K562 (cell line): ENCODE results near the gene PRSS8. TPM values are rescaled to one million over a fixed set of nuclear protein-coding genes. Genes with fewer than 3 reads are reported as not detected.
A peak's percentile ranks its signal among the peaks of the same experiment; 100 is the strongest.

Source experiments
- ATAC-seq: fragments of 200-7000 bp; cut with Tn5 transposase; 3 replicates; pipeline ENCODE4 v1.9.1; 2020; ENCODE audit warnings: moderate library complexity
- BruUV-seq: library from RNA; stranded (reverse); fragments of 400-500 nt; replicated peaks from 2 replicates; lab custom pipeline; 2021; lab: Mats Ljungman, UMichigan
- CTCF ChIA-PET: fragments of 300-600 bp; formaldehyde crosslinking; extraction: SDS; loops from one replicate; lab custom pipeline; 2021; ENCODE audit warnings: low intra/inter-chr PET ratio; lab: Yijun Ruan, JAX
- POLR2A ChIA-PET: fragments of 300-600, 350-650 bp; sonication (Branson Sonifier 250); formaldehyde crosslinking; extraction: SDS; loops from one replicate; lab custom pipeline; 2021; ENCODE audit warnings: antibody characterized with exemption, inconsistent platforms; lab: Yijun Ruan, JAX
- DNase-seq, 4 experiments: peaks; one replicate each; pipeline versions ENCODE4 v3.0.0 to v3.0.0-alpha.2; 2011 to 2018; ENCODE audit warnings: low spot score in 3 of 4, mixed read lengths in 3 of 4; ENCODE audit errors: extremely low read depth in 1 of 4
- FAIRE-seq: peaks from 2 replicates; lab custom pipeline; 2011; peaks lifted over from hg19 to GRCh38; lab: Jason Lieb, UNC
- H2AFZ ChIP-seq: 2 replicates; pipeline ENCODE4 v1.6.0; 2011; ENCODE audit warnings: low read depth, low read length, control low read depth, inconsistent platforms
- H3K27ac ChIP-seq: fragments of 200-600 bp; 3 replicates; pipeline ENCODE4 v1.8.0; 2011; ENCODE audit warnings: low read depth, mild to moderate bottlenecking, control low read depth, inconsistent platforms, low read length, moderate library complexity, mixed read lengths; ENCODE audit errors: extremely low read depth
- H3K27me3 ChIP-seq, 2 experiments: fragments of 300-600 bp in 1 of 2; 2 replicates in 1 of 2; 3 replicates in 1 of 2; pipeline versions ENCODE4 v1.6.0 to v1.8.0; 2011; ENCODE audit warnings: inconsistent platforms in 2 of 2, low read length in 2 of 2, mild to moderate bottlenecking in 1 of 2, mixed read lengths in 1 of 2, moderate library complexity in 1 of 2; ENCODE audit not compliant: control insufficient read depth in 2 of 2, insufficient read depth in 2 of 2
- H3K36me3 ChIP-seq: fragments of 300-600 bp; 3 replicates; pipeline ENCODE4 v1.8.0; 2011; ENCODE audit warnings: mild to moderate bottlenecking, low read length, inconsistent platforms; ENCODE audit not compliant: control insufficient read depth, insufficient read depth
- H3K4me1 ChIP-seq, 2 experiments: fragments of 200-600 bp in 1 of 2; replicated peaks in 1 of 2; 2 replicates in 1 of 2; 3 replicates in 1 of 2; pipeline versions ENCODE4 v1.5.1 to v1.8.0; 2011; ENCODE audit warnings: inconsistent platforms in 2 of 2, low read length in 2 of 2, mild to moderate bottlenecking in 1 of 2, mixed read lengths in 1 of 2, moderate library complexity in 1 of 2; ENCODE audit not compliant: control insufficient read depth in 2 of 2, insufficient read depth in 2 of 2
- H3K4me2 ChIP-seq: 2 replicates; pipeline ENCODE4 v1.6.1; 2011; ENCODE audit warnings: low read length, control low read depth, inconsistent platforms, mixed read lengths; ENCODE audit not compliant: insufficient read depth
- H3K4me3 ChIP-seq: fragments of 200-600 bp; sonication (generic), shearing (Covaris generic); 2 replicates; pipeline ENCODE4 v1.5.1; 2016; ENCODE audit warnings: control low read depth, inconsistent platforms
- H3K79me2 ChIP-seq: fragments of 200-600 bp; 3 replicates; pipeline ENCODE4 v1.8.0; 2011; ENCODE audit warnings: low read length, inconsistent platforms; ENCODE audit not compliant: control insufficient read depth, insufficient read depth
- H3K9ac ChIP-seq, 2 experiments: 2 replicates each; pipeline versions ENCODE4 v1.6.0 to v1.6.1; 2011; ENCODE audit warnings: low read depth in 2 of 2, low read length in 2 of 2, control low read depth in 1 of 2, inconsistent platforms in 1 of 2, mild to moderate bottlenecking in 1 of 2, mixed read lengths in 1 of 2; ENCODE audit not compliant: insufficient read depth in 1 of 2
- H3K9me1 ChIP-seq: one replicate; pipeline ENCODE4 v1.6.0; 2011; ENCODE audit warnings: inconsistent platforms, mild to moderate bottlenecking, low read length, moderate library complexity; ENCODE audit not compliant: control insufficient read depth, insufficient read depth
- H3K9me3 ChIP-seq: replicated peaks from 2 replicates; pipeline ENCODE4 v1.5.1; 2011; ENCODE audit warnings: low read depth, low read length, inconsistent platforms; ENCODE audit not compliant: control insufficient read depth, insufficient read depth
- H4K20me1 ChIP-seq: replicated peaks from 2 replicates; pipeline ENCODE4 v1.6.1; 2011; ENCODE audit warnings: low read length, inconsistent platforms, mixed read lengths; ENCODE audit not compliant: control insufficient read depth, insufficient read depth
- BRCA1 ChIP-seq, 2 experiments: fragments of 450-650 bp in 1 of 2; sonication (generic) in 1 of 2; formaldehyde crosslinking in 1 of 2; IDR thresholded peaks; 2 replicates each; pipeline versions ENCODE4 v1.5.0 to v1.6.1; 2017 to 2020; ENCODE audit warnings: mild to moderate bottlenecking in 1 of 2, missing genetic modification reagents in 1 of 2
- BRD9 ChIP-seq: fragments of 450-650 bp; IDR thresholded peaks from 2 replicates; pipeline ENCODE4 v1.6.1; 2018; ENCODE audit warnings: low read depth; ENCODE audit not compliant: partially characterized antibody
- CBX1 ChIP-seq: sonication (generic); IDR thresholded peaks from 2 replicates; pipeline ENCODE4 v1.6.1; 2016; ENCODE audit warnings: antibody characterized with exemption, low read depth, mild to moderate bottlenecking
- CGGBP1 ChIP-seq: fragments of 250-450 bp; sonication (Bioruptor Pico); IDR thresholded peaks from 2 replicates; pipeline ENCODE4 v1.9.0; 2021; ENCODE audit warnings: mild to moderate bottlenecking
- E2F6 ChIP-seq, 2 experiments: IDR thresholded peaks; 2 replicates each; pipeline ENCODE4 v1.6.1; 2011; ENCODE audit warnings: borderline replicate concordance in 1 of 2, control low read depth in 1 of 2, low read depth in 1 of 2, low read length in 1 of 2, mild to moderate bottlenecking in 1 of 2, mixed read lengths in 1 of 2, moderate library complexity in 1 of 2; ENCODE audit not compliant: insufficient read depth in 1 of 2, insufficient read length in 1 of 2, poor library complexity in 1 of 2, severe bottlenecking in 1 of 2; ENCODE audit errors: extremely low read depth in 1 of 2
- EP400 ChIP-seq: fragments of 450-650 bp; IDR thresholded peaks from 2 replicates; pipeline ENCODE4 v1.6.1; 2017; ENCODE audit warnings: antibody characterized with exemption, mild to moderate bottlenecking, moderate library complexity
- GATAD2A ChIP-seq: fragments of 450-650 bp; IDR thresholded peaks from 2 replicates; pipeline ENCODE4 v1.6.1; 2017
- L3MBTL2 ChIP-seq: fragments of 450-650 bp; IDR thresholded peaks from 2 replicates; pipeline ENCODE4 v1.6.1; 2016; ENCODE audit warnings: mild to moderate bottlenecking, moderate library complexity
- MAFG ChIP-seq: fragments of 450-650 bp; conservative IDR thresholded peaks from 2 replicates; pipeline ENCODE4 v1.6.1; 2016; ENCODE audit warnings: missing genetic modification characterization, missing compliant biosample characterization
- MYC ChIP-seq, 2 experiments: fragments of 250-450 bp in 1 of 2; sonication (Bioruptor Pico) in 1 of 2; IDR thresholded peaks; 2 replicates each; pipeline versions ENCODE4 v1.5.1 to v1.6.1; 2012 to 2021; ENCODE audit warnings: low read depth in 2 of 2, borderline replicate concordance in 1 of 2, improper control_type of control experiment in 1 of 2, low read length in 1 of 2, mild to moderate bottlenecking in 1 of 2, moderate library complexity in 1 of 2
- PML ChIP-seq: IDR thresholded peaks from 2 replicates; pipeline ENCODE4 v1.6.1; 2012; ENCODE audit warnings: low read length, inconsistent platforms
- RBM22 ChIP-seq: fragments of 200-400 bp; formaldehyde crosslinking; IDR thresholded peaks from 2 replicates; pipeline ENCODE4 v1.6.1; 2018; ENCODE audit warnings: low read length, low read depth; ENCODE audit not compliant: poor library complexity, severe bottlenecking
- RCOR1 ChIP-seq, 2 experiments: IDR thresholded peaks; 2 replicates each; pipeline ENCODE4 v1.6.1; 2012; ENCODE audit warnings: low read depth in 2 of 2, low read length in 2 of 2, borderline replicate concordance in 1 of 2, improper control_type of control experiment in 1 of 2
- SPI1 ChIP-seq: IDR thresholded peaks from 2 replicates; pipeline ENCODE4 v1.6.1; 2011; ENCODE audit warnings: low read depth, low read length, control low read depth, borderline replicate concordance
- STAT5B ChIP-seq: fragments of 250-450 bp; sonication (Bioruptor Pico); IDR thresholded peaks from 2 replicates; pipeline ENCODE4 v1.8.0; 2021; ENCODE audit warnings: mild to moderate bottlenecking, inconsistent platforms
- ZFP36 ChIP-seq: fragments of 150-350 bp; IDR thresholded peaks from 2 replicates; pipeline ENCODE4 v1.6.1; 2018; ENCODE audit warnings: low read length, low read depth; ENCODE audit not compliant: partially characterized antibody
- ZNF174 ChIP-seq: fragments of 250-450 bp; sonication (Bioruptor Pico); IDR thresholded peaks from 2 replicates; pipeline ENCODE4 v1.4.0; 2020; ENCODE audit warnings: mild to moderate bottlenecking
- ZNF518B ChIP-seq: fragments of 250-450 bp; sonication (Bioruptor Pico); IDR thresholded peaks from 2 replicates; pipeline ENCODE4 v1.5.0; 2021; ENCODE audit warnings: mild to moderate bottlenecking, moderate library complexity
- WGBS: fragments of 100-300 bp; shearing (Covaris generic); methylation state at CpG from one replicate; pipeline ENCODE4 v1.1.6; 2016; ENCODE audit warnings: low coverage, mixed read lengths; ENCODE audit not compliant: insufficient coverage; ENCODE audit errors: missing lambda C conversion rate; 5-methylcytosine and 5-hydroxymethylcytosine counted together
- in situ Hi-C: fragments of 300-500 bp; cut with MboI; formaldehyde crosslinking; loops from 4 replicates; pipeline ENCODE4 v1.15.0; 2018; ENCODE audit warnings: inconsistent platforms, mixed read lengths
- intact Hi-C: fragments of 100-400 bp; cut with micrococcal nuclease; formaldehyde crosslinking; loops from 2 replicates; pipeline ENCODE4 v1.14.2; 2022
- polyA plus RNA-seq, 8 experiments: library from polyadenylated mRNA; depleted of rRNA in 4 of 8; stranded (reverse) in 5 of 8; unstranded in 3 of 8; fragments of >200 nt; fragmentation: Nextera tagmentation in 2 of 8; fragmentation: Illumina TruSeq in 1 of 8; extraction: Ambion mirVana in 2 of 8; extraction: Trizol in 1 of 8; gene quantifications; 2 replicates each; pipeline versions ENCODE4 v1.2.1 to v1.2.3, GENCODE V29; 2011 to 2014; ENCODE audit warnings: inconsistent platforms in 1 of 8, missing spikeins in 1 of 8
- total RNA-seq, 7 experiments: library from RNA; depleted of rRNA in 6 of 7; stranded (reverse); fragments of >200 nt in 6 of 7; fragmentation: Illumina TruSeq in 2 of 7; extraction: Trizol in 2 of 7; gene quantifications; 2 replicates each; pipeline versions ENCODE4 v1.2.1 to v1.2.3, GENCODE V29; 2011 to 2021; ENCODE audit warnings: low replicate concordance in 1 of 7

Gene PRSS8
- total and polyA plus RNA-seq, 9 of the 15 experiments (the other 6 are each of a cell fraction or from before 2014, with no cell fraction given), result 0.25 to 3.9 (median 1.3) TPM; not detected in 1

GRCh38 chr16:31157136-31157535 lies 21.6 kb upstream of the PRSS8 start:
- BruUV-seq, result no TSS peak
- Histone ChIP-seq H4K20me1 (no peaks in the 10 kb centered on the region), H3K36me3 (no peaks in the 10 kb centered on the region), H3K9me3 (no peaks in the 10 kb centered on the region), H3K4me3 (no peak overlapping the region), H3K4me1 (peaks cover 0 to 7% of the 10 kb centered on the region in 2 experiments; a peak in 3 of 5 replicates), H3K27ac (no peak overlapping the region), H3K27me3 (no peaks in the 10 kb centered on the region), H3K9me1 (no peaks in the 10 kb centered on the region), H3K9ac (peak overlapping the region; percentile 8 to 46; a peak in 2 of 4 replicates), H3K79me2 (no peaks in the 10 kb centered on the region), H2AFZ (peak overlapping the region; percentile 60), H3K4me2 (peak overlapping the region; percentile 51; the same call in 1 of the 2 replicates)
- DNase-seq, result peak in 2 of 4 experiments; percentile 42 to 64
- 7% methylated on average over 8 of the region's 8 CpGs for WGBS
- peak; percentile 86 for FAIRE-seq
- POLR2A ChIA-PET, result interaction anchor here (0.9 to 3.6 kb wide), 6 partner anchors 14 to 134 kb away, joined by 3 to 37 read pairs (median 4); partner anchors contain the start of gene FUS
- intact Hi-C loops, result no loop called here
- in situ Hi-C loops, result no loop called here
- peak; percentile 93 for ATAC-seq
- CTCF ChIA-PET, result interaction anchor here (1.0 kb wide), 1 partner anchor 204 kb away, joined by 5 read pairs; no protein-coding TSS in a partner anchor
- TF ChIP-seq ZNF518B (no peak), PML (no peak), E2F6 (IDR thresholded peaks at IDR 0.05; ENCODE audit: borderline replicate concordance in 1 of 2, extremely low read depth in 1 of 2, insufficient read depth in 1 of 2, insufficient read length in 1 of 2, low read depth in 1 of 2, low read length in 1 of 2, poor library complexity in 1 of 2, severe bottlenecking in 1 of 2) (peak; percentile 56 to 85), EP400 (no peak), RCOR1 (IDR thresholded peaks at IDR 0.05; ENCODE audit: borderline replicate concordance in 1 of 2, low read depth in 2 of 2, low read length in 2 of 2) (no peak), SPI1 (peak; percentile 99), MYC (IDR thresholded peaks at IDR 0.05; ENCODE audit: low read depth, low read length) (peak; percentile 49; the same call in 1 of the 2 replicates), MYC (CRISPR knock-in tag; IDR thresholded peaks at IDR 0.05; ENCODE audit: borderline replicate concordance, low read depth) (no peak), ZNF174 (CRISPR knock-in tag) (no peak), BRD9 (peak; percentile 40), BRCA1 (IDR thresholded peaks at IDR 0.05) (no peak), BRCA1 (CRISPR knock-in tag; IDR thresholded peaks at IDR 0.05) (no peak), CBX1 (no peak), L3MBTL2 (peak; percentile 97), CGGBP1 (no peak), STAT5B (CRISPR knock-in tag) (no peak), ZFP36 (peak; percentile 69), MAFG (no peak), GATAD2A (no peak), RBM22 (no peak)
